Kidney (tissue), 14 donors: Measurements from ENCODE around the gene MTHFSD. TPM values are rescaled to one million over a fixed set of nuclear protein-coding genes. Genes with fewer than 3 reads are reported as not detected.

Experiments used
- DNase-seq, 5 donors: peaks; one replicate each; pipeline ENCODE4 v3.0.0-alpha.2; 2013 to 2020
- FAIRE-seq: peaks from 2 replicates; lab custom pipeline; 2012; peaks lifted over from hg19 to GRCh38; lab: Jason Lieb, UNC
- H3K27ac ChIP-seq, 2 donors: one replicate each; pipeline ENCODE4 v1.7.0; 2013; ENCODE audit warnings: low read depth in 2 of 2, low read length in 2 of 2, inconsistent platforms in 1 of 2
- H3K27me3 ChIP-seq: one replicate; pipeline ENCODE4 v1.7.1; 2013; ENCODE audit warnings: low read length, inconsistent platforms; ENCODE audit not compliant: control insufficient read depth, insufficient read depth
- H3K36me3 ChIP-seq, 3 donors: one replicate each; pipeline versions ENCODE4 v1.7.0 to v1.7.1; 2013; ENCODE audit warnings: low read length in 3 of 3, control low read depth in 1 of 3, inconsistent platforms in 1 of 3; ENCODE audit not compliant: insufficient read depth in 3 of 3, control insufficient read depth in 2 of 3
- H3K4me1 ChIP-seq, 3 donors: one replicate each; pipeline versions ENCODE4 v1.7.0 to v1.7.1; 2013; ENCODE audit warnings: low read length in 3 of 3, inconsistent platforms in 1 of 3, low read depth in 1 of 3; ENCODE audit not compliant: control insufficient read depth in 2 of 3, insufficient read depth in 2 of 3
- H3K4me3 ChIP-seq, 3 donors: one replicate each; pipeline versions ENCODE4 v1.7.0 to v1.8.1; 2013; ENCODE audit warnings: low read length in 3 of 3, control low read depth in 1 of 3, inconsistent platforms in 1 of 3
- H3K9ac ChIP-seq, 3 donors: one replicate each; pipeline versions ENCODE4 v1.7.0 to v1.7.1; 2013; ENCODE audit warnings: low read length in 3 of 3, control low read depth in 1 of 3, inconsistent platforms in 1 of 3
- H3K9me3 ChIP-seq, 3 donors: one replicate each; pipeline versions ENCODE4 v1.7.0 to v1.7.1; 2013; ENCODE audit warnings: low read length in 3 of 3, control low read depth in 1 of 3, inconsistent platforms in 1 of 3; ENCODE audit not compliant: control insufficient read depth in 2 of 3, insufficient read depth in 1 of 3
- intact Hi-C: fragments of 100-400 bp; cut with DNase I; formaldehyde crosslinking; loops from one replicate; pipeline ENCODE4 v1.11.1; 2022
- polyA plus RNA-seq: library from polyadenylated mRNA; stranded (reverse); fragments of 350-450 nt; fragmentation: Illumina TruSeq; extraction: RNeasy Lipid Tissue Mini Kit (QIAGEN cat#74804); gene quantifications from one replicate; pipeline ENCODE4 v1.2.3, GENCODE V29; 2014; ENCODE audit warnings: low read depth, low replicate concordance; ENCODE audit not compliant: insufficient read depth
- total RNA-seq: library from RNA; stranded (reverse); fragmentation: NEBNext Ultra II Directional; extraction: Animal tissue kit (Norgen Biotek cat#: 25700); gene quantifications from one replicate; pipeline ENCODE4 v1.2.1, GENCODE V29; 2021
- TF ChIP-seq, protein P1 (sequence below): IDR thresholded peaks from 3 replicates; pipeline ENCODE4 v1.5.1; 2012; ENCODE audit warnings: mild to moderate bottlenecking, moderate library complexity, borderline replicate concordance; ENCODE audit not compliant: insufficient read depth; ENCODE audit errors: extremely low read depth
- donor health status: control.
- donor health status: control.
- donor health status: control.
- donor health status: control.
- donor health status: control.
- donor health status: DM: yes; HTN: yes; CAD: no.
- donor health status: Normal renal cell carcinoma (clear cell type).

MTHFSD gene
- total and polyA plus RNA-seq, 2 donors from 2014 or later: 11.3 to 26.2 TPM

- DNase-seq (peak in 1 of 5 donors; percentile 59), FAIRE-seq (no peak)
- Histone ChIP-seq H3K9me3 (no peaks in the 10 kb centered on the region), H3K4me1 (no peaks in the 10 kb centered on the region), H3K9ac (no peak overlapping the region), H3K27me3 (no peaks in the 10 kb centered on the region), H3K27ac (no peak overlapping the region), H3K4me3 (no peak overlapping the region), H3K36me3 (no peaks in the 10 kb centered on the region)
- intact Hi-C loops: no loop called here
- TF ChIP-seq, protein P1, sequence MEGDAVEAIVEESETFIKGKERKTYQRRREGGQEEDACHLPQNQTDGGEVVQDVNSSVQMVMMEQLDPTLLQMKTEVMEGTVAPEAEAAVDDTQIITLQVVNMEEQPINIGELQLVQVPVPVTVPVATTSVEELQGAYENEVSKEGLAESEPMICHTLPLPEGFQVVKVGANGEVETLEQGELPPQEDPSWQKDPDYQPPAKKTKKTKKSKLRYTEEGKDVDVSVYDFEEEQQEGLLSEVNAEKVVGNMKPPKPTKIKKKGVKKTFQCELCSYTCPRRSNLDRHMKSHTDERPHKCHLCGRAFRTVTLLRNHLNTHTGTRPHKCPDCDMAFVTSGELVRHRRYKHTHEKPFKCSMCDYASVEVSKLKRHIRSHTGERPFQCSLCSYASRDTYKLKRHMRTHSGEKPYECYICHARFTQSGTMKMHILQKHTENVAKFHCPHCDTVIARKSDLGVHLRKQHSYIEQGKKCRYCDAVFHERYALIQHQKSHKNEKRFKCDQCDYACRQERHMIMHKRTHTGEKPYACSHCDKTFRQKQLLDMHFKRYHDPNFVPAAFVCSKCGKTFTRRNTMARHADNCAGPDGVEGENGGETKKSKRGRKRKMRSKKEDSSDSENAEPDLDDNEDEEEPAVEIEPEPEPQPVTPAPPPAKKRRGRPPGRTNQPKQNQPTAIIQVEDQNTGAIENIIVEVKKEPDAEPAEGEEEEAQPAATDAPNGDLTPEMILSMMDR: no peak
Measured at GRCh38 chr16:86528061-86528929, 26.7 kb downstream of the MTHFSD start.

DNA sequence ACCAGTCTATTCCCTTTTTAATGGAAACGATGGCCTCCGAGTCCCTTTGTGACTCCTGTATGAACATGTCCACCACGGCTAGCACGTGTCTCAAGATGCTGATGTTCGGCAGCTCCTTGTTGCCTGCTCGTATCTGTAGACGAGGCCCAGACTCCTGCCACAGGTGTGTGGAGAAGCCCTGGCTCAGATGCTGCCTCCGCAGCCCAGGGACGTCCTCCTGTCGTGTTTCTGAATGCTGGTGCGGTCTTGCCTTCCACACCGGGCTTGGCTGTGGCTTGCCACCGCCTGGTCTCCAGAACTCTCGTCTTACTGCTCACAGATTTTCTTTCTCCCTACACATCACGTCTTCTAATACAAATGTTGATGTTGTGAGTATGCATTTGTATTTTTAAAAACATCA, 27.7 kb downstream of the MTHFSD start:
- Histone ChIP-seq H3K4me3 (no peak overlapping the region), H3K9me3 (no peaks in the 10 kb centered on the region), H3K27ac (no peak overlapping the region), H3K9ac (no peak overlapping the region), H3K27me3 (no peaks in the 10 kb centered on the region), H3K4me1 (no peaks in the 10 kb centered on the region), H3K36me3 (no peaks in the 10 kb centered on the region)
- intact Hi-C loops: no loop called here
- peak in 1 of 5 donors; percentile 58 for DNase-seq
- TF ChIP-seq, protein P1: no peak
- no peak for FAIRE-seq

- H3K9me3 ChIP-seq: no peaks in the 10 kb centered on the region
- no peak for FAIRE-seq
- H3K4me3 ChIP-seq: no peak overlapping the region
- TF ChIP-seq, protein P1: no peak
- H3K9ac ChIP-seq: no peak overlapping the region
- peak in 1 of 5 donors; percentile 29 for DNase-seq
- intact Hi-C loops: no loop called here
- no peaks in the 10 kb centered on the region for H3K36me3 ChIP-seq
- H3K27me3 ChIP-seq: peaks cover 5% of the 10 kb centered on the region
- H3K4me1 ChIP-seq: no peaks in the 10 kb centered on the region
- H3K27ac ChIP-seq: no peak overlapping the region
Measured at GRCh38 chr16:86525696-86526095, 29.3 kb downstream of the MTHFSD start.
